ENCODE measurements around the gene RRP7A. TPM values are rescaled to one million over a fixed set of nuclear protein-coding genes. Genes with fewer than 3 reads are reported as not detected.

Gene RRP7A
- total RNA-seq, 2 donors from 2014 or later: 21.1 to 26.6 TPM

DNA sequence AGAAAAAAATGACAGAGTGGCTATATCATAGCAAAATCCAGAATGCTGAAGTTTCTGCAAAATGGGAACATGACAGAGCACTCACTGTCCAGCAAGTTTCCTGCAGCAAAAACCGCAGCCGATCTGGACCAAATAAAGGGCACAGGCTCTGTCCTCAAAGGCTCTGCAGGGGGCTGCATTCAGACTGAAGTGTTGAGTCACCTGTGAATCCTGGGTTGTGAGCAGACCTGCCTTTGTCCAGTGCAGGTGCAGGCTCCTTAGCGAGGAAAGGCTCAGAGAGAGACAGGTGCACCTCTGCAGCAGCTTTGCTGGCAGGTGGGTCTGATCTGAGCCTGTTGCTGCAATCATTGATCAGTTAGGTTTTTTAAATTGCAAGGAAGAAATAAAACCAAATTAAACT is 58.1 kb downstream of the RRP7A start:
- intact Hi-C loops (cut with DNase I): no loop called here
- DNase-seq (no peak), ATAC-seq (no peak)

Other genes with a start within 250 kb of the RRP7A start
- gene TCF20, start 249.1 kb downstream of the RRP7A start, total RNA-seq: 10 to 100 TPM; 13.9 to 18.2 TPM
- gene NFAM1, start 87.4 kb downstream of the RRP7A start, total RNA-seq: 1 to 10 TPM; 2.6 to 5.1 TPM
- 1 to 10 TPM; 1.4 to 2.1 TPM for gene SERHL2, start 34.2 kb upstream of the RRP7A start, total RNA-seq
- gene POLDIP3, start 95.1 kb upstream of the RRP7A start, total RNA-seq: 10 to 100 TPM; 32.5 to 34.7 TPM
- gene ATP5MGL, start 120.8 kb upstream of the RRP7A start, total RNA-seq: under 1 TPM; 0.42 to 0.77 TPM
- 100 to 1,000 TPM; 295 to 306 TPM for gene CYB5R3, start 129.6 kb upstream of the RRP7A start, total RNA-seq
- 100 to 1,000 TPM in 1 of 2 donors, 10 to 100 TPM in 1; 56.0 to 108 TPM for gene A4GALT, start 201.1 kb upstream of the RRP7A start, total RNA-seq